Type B pancreatic cell (in vitro differentiated cells): ENCODE results near the gene TAS2R31. TPM values are rescaled to one million over a fixed set of nuclear protein-coding genes. Genes with fewer than 3 reads are reported as not detected.

Experiments used
- DNase-seq: peaks from one replicate; pipeline ENCODE4 v3.0.0; 2021; ENCODE audit warnings: mixed read lengths; ENCODE audit not compliant: unreplicated experiment; ENCODE audit errors: extremely low spot score
- H3K27ac Mint-ChIP-seq: 2 replicates; pipeline ENCODE4 v1.8.0; 2021; ENCODE audit warnings: mild to moderate bottlenecking, mixed read lengths
- H3K27me3 Mint-ChIP-seq: 2 replicates; pipeline ENCODE4 v1.8.0; 2021; ENCODE audit warnings: mixed read lengths
- H3K36me3 Mint-ChIP-seq: 2 replicates; pipeline ENCODE4 v1.8.0; 2021; ENCODE audit warnings: mixed read lengths
- H3K4me1 Mint-ChIP-seq: one replicate; pipeline ENCODE4 v1.8.0; 2021; ENCODE audit warnings: mixed read lengths; ENCODE audit not compliant: unreplicated experiment
- H3K4me3 Mint-ChIP-seq: 2 replicates; pipeline ENCODE4 v1.8.0; 2021; ENCODE audit warnings: mild to moderate bottlenecking, mixed read lengths
- H3K9me3 Mint-ChIP-seq: 2 replicates; pipeline ENCODE4 v1.8.0; 2021; ENCODE audit warnings: mixed read lengths
- total RNA-seq: library from RNA; stranded (reverse); gene quantifications from 2 replicates; pipeline ENCODE4 v1.2.1, GENCODE V29; 2021; ENCODE audit warnings: low replicate concordance
- TF ChIP-seq, protein P1 (sequence below): fragments of 200-600 bp; sonication (generic); conservative IDR thresholded peaks from 2 replicates; pipeline ENCODE4 v1.5.0; 2021; ENCODE audit warnings: antibody characterized with exemption, mild to moderate bottlenecking

TAS2R31 gene
- total RNA-seq, 1 donor from 2014 or later = 4.3 TPM

DNA sequence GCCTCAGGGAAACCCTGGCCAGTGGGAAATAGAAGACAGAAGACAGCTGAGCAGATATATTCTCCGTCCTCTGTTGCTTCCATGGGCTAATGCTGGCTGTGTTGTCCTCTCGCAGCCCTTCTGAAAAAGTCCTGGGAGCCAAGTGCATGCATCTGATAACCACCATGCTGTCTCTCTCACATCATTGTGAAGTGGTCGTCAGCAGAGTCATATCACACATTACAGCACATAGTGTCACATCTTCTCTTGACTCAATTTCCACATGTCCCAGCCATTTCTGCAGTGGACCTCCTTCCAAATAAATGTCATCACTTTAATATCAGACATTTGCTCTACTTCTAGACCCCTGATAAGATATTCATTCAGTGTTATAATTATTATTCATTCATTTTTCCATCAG lies 36.9 kb downstream of the TAS2R31 start:
- TF ChIP-seq, protein P1, sequence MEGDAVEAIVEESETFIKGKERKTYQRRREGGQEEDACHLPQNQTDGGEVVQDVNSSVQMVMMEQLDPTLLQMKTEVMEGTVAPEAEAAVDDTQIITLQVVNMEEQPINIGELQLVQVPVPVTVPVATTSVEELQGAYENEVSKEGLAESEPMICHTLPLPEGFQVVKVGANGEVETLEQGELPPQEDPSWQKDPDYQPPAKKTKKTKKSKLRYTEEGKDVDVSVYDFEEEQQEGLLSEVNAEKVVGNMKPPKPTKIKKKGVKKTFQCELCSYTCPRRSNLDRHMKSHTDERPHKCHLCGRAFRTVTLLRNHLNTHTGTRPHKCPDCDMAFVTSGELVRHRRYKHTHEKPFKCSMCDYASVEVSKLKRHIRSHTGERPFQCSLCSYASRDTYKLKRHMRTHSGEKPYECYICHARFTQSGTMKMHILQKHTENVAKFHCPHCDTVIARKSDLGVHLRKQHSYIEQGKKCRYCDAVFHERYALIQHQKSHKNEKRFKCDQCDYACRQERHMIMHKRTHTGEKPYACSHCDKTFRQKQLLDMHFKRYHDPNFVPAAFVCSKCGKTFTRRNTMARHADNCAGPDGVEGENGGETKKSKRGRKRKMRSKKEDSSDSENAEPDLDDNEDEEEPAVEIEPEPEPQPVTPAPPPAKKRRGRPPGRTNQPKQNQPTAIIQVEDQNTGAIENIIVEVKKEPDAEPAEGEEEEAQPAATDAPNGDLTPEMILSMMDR = no peak
- H3K4me3 Mint-ChIP-seq = no peak overlapping the region
- peaks cover 9% of the 10 kb centered on the region for H3K9me3 Mint-ChIP-seq
- peaks cover 21% of the 10 kb centered on the region for H3K36me3 Mint-ChIP-seq
- no peaks in the 10 kb centered on the region for H3K27me3 Mint-ChIP-seq
- no peak for DNase-seq
- no peaks in the 10 kb centered on the region for H3K4me1 Mint-ChIP-seq
- H3K27ac Mint-ChIP-seq = no peak overlapping the region

DNA sequence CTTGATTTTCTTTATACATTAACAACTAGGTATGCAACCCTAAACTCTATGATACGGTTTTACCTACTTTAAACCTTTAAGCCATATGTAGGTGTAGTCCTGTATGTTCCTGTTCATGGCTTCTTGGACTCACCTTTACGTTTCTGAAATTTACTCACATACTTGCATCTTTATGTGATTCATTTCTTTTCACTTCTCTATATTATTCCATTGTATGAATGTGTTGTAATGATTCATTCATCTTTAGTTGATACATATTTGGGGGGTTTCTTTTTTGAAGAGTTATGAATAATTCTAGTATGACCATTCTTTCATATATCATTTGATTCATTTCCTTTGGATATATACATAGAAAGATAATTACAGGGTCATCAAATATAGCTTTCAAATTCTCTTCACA lies 42.1 kb downstream of the TAS2R31 start:
- H3K4me3 Mint-ChIP-seq = no peak overlapping the region
- no peak for DNase-seq
- peaks cover 15% of the 10 kb centered on the region for H3K36me3 Mint-ChIP-seq
- no peaks in the 10 kb centered on the region for H3K27me3 Mint-ChIP-seq
- H3K27ac Mint-ChIP-seq = no peak overlapping the region
- TF ChIP-seq, protein P1 = no peak
- H3K4me1 Mint-ChIP-seq = no peaks in the 10 kb centered on the region
- H3K9me3 Mint-ChIP-seq = peaks cover 9% of the 10 kb centered on the region

DNA sequence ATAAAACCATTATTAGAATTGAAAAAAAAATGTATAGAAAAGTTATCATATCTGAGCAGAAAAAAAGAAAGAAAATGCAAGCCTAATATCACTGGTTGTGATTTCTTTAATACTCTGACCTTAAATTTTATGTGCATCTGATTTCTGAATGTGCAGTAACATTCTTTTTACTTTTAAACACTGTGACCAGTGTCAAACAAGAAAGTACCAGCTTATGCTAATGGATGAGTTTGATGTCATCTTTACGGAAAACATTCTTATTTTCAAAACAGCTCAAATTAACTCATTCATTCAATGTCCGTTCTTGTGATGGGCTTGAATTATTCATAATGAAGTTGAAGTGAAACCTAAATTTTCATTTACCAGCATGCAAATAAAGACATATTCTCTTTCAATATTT lies 44.4 kb downstream of the TAS2R31 start, which contains the start of gene TAS2R50:
TSS of gene TAS2R50 (minus strand) at position 101 of the 400 bp plus-strand sequence. CDS start at position 49, 52 bp downstream.
- TF ChIP-seq, protein P1 = no peak
- no peak within 1 kb of the TSS for H3K4me3 Mint-ChIP-seq
- H3K27ac Mint-ChIP-seq = no peak within 1 kb of the TSS
- H3K9me3 Mint-ChIP-seq = peaks cover 9% of the 10 kb centered on the region
- no peaks in the 10 kb centered on the region for H3K4me1 Mint-ChIP-seq
- H3K27me3 Mint-ChIP-seq = no peaks in the 10 kb centered on the region
- DNase-seq = no peak
- H3K36me3 Mint-ChIP-seq = peaks cover 21% of the 10 kb centered on the region

DNA sequence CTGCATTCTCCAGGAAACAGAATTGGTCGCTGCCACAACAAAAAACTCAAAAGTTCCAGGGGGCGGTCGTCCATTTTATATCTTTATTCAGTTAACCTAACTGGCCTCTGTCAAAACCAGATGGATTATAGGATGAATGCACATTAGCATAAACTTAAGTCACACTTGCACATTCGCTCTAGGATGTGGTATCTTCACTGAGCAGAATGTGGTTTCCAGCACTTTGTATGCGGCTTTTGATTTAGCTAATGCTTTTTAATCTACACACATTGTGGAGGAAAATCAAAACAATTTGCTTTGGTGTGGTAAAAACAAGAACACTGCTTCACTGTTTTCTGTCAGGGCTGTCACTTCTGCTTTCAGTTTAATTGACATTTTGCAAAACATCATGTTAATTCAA lies 49.0 kb downstream of the TAS2R31 start:
- no peak for DNase-seq
- Mint-ChIP-seq H3K27ac (no peak overlapping the region), H3K9me3 (no peaks in the 10 kb centered on the region), H3K27me3 (no peaks in the 10 kb centered on the region), H3K4me3 (no peak overlapping the region), H3K4me1 (no peaks in the 10 kb centered on the region), H3K36me3 (peaks cover 17% of the 10 kb centered on the region)
- TF ChIP-seq, protein P1 = no peak

Other genes with a start within 250 kb of the TAS2R31 start
- gene TAS2R7, start 228.8 kb downstream of the TAS2R31 start, total RNA-seq = not detected in 2 replicates
- not detected in 2 replicates for gene TAS2R8, start 224.1 kb downstream of the TAS2R31 start, total RNA-seq
- gene TAS2R9, start 221.2 kb downstream of the TAS2R31 start, total RNA-seq = not detected in 2 replicates
- 0.36 and 1.7 TPM in 2 replicates for gene TAS2R10, start 205.0 kb downstream of the TAS2R31 start, total RNA-seq
- 2.5 and 3.8 TPM in 2 replicates for gene PRR4, start 181.9 kb downstream of the TAS2R31 start, total RNA-seq
- gene PRH1, start 147.2 kb downstream of the TAS2R31 start, total RNA-seq = 15.7 and 16.8 TPM in 2 replicates
- 0.79 and 1.3 TPM in 2 replicates for gene TAS2R13, start 121.8 kb downstream of the TAS2R31 start, total RNA-seq
- not detected in 2 replicates for gene PRH2, start 102.2 kb downstream of the TAS2R31 start, total RNA-seq
- gene TAS2R14, start 92.1 kb downstream of the TAS2R31 start, total RNA-seq = 2.7 and 2.8 TPM in 2 replicates
- gene TAS2R50, start 44.5 kb downstream of the TAS2R31 start, total RNA-seq = 0.86 and 1.8 TPM in 2 replicates
- 1.1 and 2.1 TPM in 2 replicates for gene TAS2R20, start 33.1 kb downstream of the TAS2R31 start, total RNA-seq
- gene TAS2R19, start 8.8 kb downstream of the TAS2R31 start, total RNA-seq = 3.1 and 3.5 TPM in 2 replicates
- 0.85 and 1.0 TPM in 2 replicates for gene TAS2R46, start 30.9 kb upstream of the TAS2R31 start, total RNA-seq
- 0.36 and 1.0 TPM in 2 replicates for gene TAS2R43, start 60.9 kb upstream of the TAS2R31 start, total RNA-seq
- 1.3 and 2.3 TPM in 2 replicates for gene TAS2R30, start 103.2 kb upstream of the TAS2R31 start, total RNA-seq
- gene SMIM10L1, start 139.8 kb upstream of the TAS2R31 start, total RNA-seq = 15.1 and 24.0 TPM in 2 replicates
- not detected in 2 replicates for gene TAS2R42, start 155.5 kb upstream of the TAS2R31 start, total RNA-seq
- 0.26 TPM in 1 of 2 replicates, not detected in the other for gene PRB3, start 238.3 kb upstream of the TAS2R31 start, total RNA-seq